ENCODE data around the gene DGKD.

Gene DGKD

GRCh38 chr2:233446606-233447305 lies 92.5 kb downstream of the DGKD start:
- DNase-seq (ENCODE audit: low spot score), result no peak

DNA sequence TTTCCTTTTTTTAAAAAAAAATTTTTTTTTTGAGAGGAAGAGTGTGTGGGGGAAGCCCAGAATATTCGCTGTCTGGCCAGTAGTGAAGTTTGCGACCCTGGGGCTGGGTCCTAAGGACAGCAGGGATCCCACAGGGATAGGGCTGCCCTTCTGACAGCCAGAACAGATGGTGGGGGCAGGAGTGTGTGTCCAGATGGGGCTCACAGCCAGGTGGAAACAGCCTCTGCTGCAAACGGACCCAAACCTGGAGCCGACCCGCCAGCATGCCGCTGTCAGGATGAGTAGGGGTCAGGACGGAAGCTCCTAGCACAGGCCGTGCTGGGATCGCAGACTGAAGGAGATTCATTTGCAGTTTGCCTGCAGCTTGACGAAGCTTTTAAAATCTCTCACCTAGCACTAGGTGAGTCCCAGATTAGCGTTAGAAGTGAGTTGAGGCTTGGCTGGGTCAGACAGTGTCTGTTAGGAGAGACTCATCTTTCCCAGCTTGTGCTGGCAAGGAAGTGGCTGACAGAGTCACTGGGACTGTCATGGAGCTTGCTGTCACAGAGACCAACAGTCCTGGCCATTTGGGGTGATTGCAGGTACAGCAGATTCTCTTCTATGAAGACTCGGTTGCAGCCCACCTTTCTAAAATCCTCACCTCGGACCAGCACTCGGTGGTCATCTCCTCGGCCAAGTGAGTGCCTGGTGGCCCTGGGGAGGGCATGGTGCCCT lies 93.4 kb downstream of the DGKD start:
- DNase-seq (ENCODE audit: low spot score), result no peak

GRCh38 chr2:233448220-233448559 lies 93.9 kb downstream of the DGKD start:
- no peak for DNase-seq (ENCODE audit: low spot score)

DNA sequence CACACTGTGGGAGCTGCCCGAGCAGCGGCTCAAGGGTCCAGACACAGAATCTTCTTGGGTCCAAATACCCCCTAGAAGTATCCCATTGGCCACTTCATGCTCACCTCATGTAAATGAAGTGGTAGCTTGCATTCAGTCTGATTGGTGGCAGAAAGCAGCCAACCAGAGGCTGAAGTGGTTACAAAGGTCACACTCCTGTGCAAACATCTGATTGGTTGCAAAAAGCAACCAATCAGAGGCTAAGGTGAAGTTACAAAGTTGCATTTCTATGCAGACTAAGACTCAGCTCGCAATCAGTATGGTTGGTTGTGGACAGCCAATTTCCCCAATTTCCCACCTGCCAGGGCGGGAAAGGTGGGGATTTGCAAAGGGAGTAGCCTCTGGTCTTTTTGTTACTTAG lies 94.3 kb downstream of the DGKD start:
- DNase-seq (ENCODE audit: low spot score), result no peak

GRCh38 chr2:233449081-233449901 lies 95.0 kb downstream of the DGKD start:
- peak; percentile 86 for DNase-seq (ENCODE audit: low spot score)

DNA sequence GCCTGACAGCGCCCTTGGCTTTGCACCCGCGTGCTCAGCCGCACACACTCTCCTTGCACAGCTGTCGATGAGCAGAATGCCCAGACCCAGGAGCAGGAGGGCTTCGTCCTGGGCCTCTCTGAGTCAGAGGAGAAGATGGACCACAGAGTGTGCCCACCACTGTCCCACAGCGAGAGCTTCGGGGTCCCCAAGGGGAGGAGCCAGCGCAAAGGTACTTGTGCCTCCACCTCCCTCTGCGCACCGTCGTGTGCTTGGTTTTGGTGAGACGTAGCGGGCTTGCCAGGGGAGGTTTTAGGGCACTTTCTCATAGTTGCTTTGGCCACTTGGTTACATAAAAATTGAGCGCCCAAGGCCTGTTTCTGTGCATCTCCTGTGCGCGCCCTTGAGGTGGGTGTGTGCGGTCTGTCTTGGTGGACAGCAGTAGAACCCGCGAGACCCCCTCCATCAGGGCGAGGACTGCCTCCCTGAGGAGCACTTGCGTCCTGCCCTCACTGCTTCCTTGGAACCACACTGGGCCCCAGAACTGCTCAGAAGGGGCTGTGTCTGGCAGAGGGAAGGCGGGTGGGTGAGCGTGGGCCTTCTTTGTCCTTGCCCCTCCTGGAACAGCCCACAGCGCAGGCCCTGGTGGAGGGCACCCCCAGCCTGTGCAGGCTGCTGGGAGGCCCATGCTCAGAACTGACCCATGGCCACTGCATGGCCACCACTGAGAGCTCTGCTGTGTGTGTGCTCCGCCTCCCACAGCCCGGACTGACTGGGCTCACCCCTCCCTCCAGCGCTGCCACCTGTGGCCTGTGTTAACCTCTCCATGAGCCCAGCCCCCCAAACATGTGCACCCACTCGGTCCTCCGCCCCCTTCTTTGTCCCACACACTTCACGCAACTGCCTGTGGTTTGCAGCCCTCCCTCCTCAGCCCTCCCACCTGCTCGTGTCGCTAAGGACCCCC lies 95.9 kb downstream of the DGKD start:
- DNase-seq (ENCODE audit: low spot score), result no peak

GRCh38 chr2:233450864-233451575 lies 96.7 kb downstream of the DGKD start:
- DNase-seq (ENCODE audit: low spot score), result no peak

DNA sequence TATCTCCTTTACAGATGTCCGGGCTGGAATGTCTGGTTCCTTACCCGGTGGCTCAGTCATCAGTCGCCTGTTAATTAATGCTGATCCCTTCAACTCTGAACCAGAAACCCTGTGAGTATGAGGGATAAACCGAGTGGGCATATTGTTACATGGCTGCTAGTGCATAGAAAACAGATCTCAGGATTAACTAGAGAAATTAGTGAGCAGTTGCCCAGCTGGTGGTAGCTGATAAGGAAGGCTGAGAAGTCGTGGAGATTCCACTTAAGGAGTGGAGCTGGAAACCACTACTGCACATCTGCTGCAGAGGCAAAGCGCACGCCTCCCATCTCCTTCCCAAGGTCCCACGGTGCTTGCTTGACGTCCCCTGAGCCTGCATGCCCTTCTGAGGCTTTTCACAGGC lies 97.7 kb downstream of the DGKD start:
- DNase-seq (ENCODE audit: low spot score), result no peak

GRCh38 chr2:233453111-233453915 lies 99.0 kb downstream of the DGKD start:
- DNase-seq (ENCODE audit: low spot score), result no peak

DNA sequence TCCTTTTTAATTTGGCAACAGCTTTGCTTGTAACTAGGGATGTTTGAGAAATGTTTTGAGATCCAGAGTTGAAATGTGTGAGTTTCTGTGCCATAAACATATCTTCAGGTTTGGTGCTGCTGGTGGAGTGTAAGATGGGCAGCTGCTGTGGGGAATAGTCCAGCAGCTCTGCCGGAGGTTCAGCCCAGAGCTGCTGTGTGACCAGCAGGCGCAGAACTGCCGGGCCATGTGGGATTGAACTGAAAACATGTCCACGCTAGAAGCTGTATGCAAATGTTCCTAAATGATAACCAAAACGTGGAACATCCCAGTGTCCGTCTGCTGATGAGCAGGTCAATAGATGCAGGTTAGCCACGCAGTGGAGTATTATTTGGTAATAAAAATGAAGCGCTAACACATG lies 99.6 kb downstream of the DGKD start:
- no peak for DNase-seq (ENCODE audit: low spot score)

GRCh38 chr2:233455006-233455405 lies 100.7 kb downstream of the DGKD start:
- DNase-seq (ENCODE audit: low spot score), result no peak

- no peak for DNase-seq (ENCODE audit: low spot score)
These were observed 101.2 kb downstream of the DGKD start for GRCh38 chr2:233455491-233455890.

DNA sequence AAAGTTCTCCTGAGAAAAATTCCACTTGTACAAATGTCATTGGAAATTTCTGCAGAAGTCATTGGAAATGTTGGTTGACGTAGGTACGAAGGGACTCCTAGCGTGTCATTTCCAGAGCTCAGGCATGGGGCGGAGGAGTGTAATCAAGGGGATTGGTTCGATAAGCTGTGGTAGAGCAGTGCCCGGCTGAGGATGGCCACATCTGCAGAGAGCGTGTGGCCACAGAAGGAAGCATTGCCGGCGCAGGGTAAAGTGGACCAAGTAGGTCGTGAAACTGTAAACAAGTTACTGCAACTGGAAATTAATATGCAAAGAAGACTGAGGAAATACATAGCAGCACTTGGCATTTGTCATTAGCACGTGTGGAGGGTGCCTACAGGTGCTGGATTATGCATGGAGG lies 101.8 kb downstream of the DGKD start:
- DNase-seq (ENCODE audit: low spot score), result no peak

GRCh38 chr2:233456934-233457333 lies 102.6 kb downstream of the DGKD start:
- DNase-seq (ENCODE audit: low spot score), result no peak

- DNase-seq (ENCODE audit: low spot score), result no peak
These were observed 103.1 kb downstream of the DGKD start for GRCh38 chr2:233457356-233457755.

DNA sequence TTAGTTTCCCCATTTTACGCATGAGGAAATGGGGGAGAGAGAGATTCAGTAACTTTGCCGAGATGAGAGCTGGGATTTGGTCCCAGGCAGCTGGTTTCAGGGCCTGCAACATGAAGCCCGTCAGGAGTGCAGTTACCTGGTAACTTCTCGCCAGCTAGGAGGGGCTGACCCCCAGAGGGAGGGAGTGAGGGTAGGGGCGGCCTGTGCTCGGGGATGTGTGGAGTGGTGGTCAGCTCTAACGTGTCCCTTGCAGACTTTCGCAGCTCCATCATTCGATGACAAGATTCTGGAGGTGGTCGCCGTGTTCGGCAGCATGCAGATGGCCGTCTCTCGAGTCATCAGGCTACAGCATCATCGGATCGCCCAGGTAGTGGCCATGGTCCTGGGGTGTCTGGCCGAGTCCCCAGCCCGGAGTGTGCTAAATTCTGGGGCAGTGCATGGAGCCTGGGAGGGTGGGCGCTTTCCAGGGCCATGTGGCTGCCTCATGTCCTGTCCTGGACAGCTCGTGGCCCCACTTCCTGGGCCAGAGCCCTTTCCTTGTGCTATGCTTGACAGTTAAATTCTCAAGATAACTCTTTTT lies 103.8 kb downstream of the DGKD start:
- no peak for DNase-seq (ENCODE audit: low spot score)

DNA sequence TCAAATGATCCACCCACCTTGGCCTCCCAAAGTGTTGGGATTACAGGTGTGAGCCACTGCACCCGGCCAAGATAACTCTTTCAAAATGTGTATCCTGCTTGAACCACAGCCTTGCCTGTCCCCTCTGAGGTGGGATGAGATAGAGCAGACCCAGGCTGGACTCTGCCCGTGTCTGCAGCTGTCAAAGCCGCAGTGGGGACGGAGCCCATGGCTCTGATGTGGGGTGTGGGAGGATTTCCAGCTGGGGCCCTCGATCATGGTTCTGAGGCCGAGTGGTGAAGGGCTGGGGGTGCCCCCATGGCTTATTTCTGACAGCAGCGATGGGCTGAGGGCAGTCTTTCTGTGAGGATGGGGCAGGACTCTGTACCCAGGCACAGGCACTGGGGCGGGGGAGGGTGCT lies 104.5 kb downstream of the DGKD start:
- DNase-seq (ENCODE audit: low spot score), result no peak

GRCh38 chr2:233459426-233459825 lies 105.1 kb downstream of the DGKD start:
- no peak for DNase-seq (ENCODE audit: low spot score)

DNA sequence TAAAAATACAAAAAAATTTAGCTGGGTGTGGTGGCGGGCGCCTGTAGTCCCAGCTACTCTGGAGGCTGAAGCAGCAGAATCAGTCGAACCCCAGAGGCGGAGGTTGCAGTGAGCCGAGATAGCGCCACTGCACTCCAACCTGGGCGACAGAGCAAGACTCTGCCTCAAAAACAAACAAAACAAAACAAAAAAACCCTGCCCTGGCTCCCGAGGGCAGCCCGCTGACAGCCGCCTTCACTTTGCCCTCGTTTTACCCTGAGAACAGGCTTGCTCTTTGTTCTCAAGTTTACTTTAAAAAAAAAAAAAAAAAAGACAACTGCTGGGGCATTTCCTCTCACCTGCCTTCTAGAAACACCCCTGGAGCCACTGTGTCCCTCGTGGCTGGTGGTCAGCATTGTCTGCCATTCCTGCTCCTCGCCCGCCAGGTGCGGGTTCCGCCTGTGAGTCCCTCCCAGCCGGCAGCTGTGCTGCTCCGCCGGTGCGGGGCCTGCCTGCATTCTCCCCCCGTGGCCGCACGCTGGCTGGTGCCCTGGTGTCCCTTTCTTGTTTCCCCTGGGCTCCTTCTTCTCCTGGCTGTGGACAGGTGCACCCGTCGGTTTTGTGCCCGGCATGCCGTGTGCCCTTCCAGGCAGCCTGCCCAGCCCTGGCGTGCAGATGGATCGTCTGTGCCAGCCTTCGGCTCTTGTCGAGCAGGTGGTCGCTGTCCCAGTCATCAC lies 106.6 kb downstream of the DGKD start:
- no peak for DNase-seq (ENCODE audit: low spot score)
